Camera-type eye (tissue), 1 donor: ENCODE data around the gene PDE6C. TPM values are rescaled to one million over a fixed set of nuclear protein-coding genes. Genes with fewer than 3 reads are reported as not detected.

Experiments
- total RNA-seq: library from RNA; depleted of rRNA; stranded (reverse); fragments of >200 nt; gene quantifications from one replicate; pipeline ENCODE4 v1.2.3, GENCODE V29; 2014

PDE6C gene
- 4.2 TPM for total RNA-seq

GRCh38 chr10:93612311-93612710, at the start of gene PDE6C:
Gene PDE6C (plus strand): TSS chr10:93612537. CDS start chr10:93612726, 189 bp downstream.

GRCh38 chr10:93566435-93567276, 45.7 kb upstream of the PDE6C start, which contains the start of gene FFAR4:
Gene FFAR4 (plus strand): TSS chr10:93566665. CDS start chr10:93566721, 56 bp downstream.

GRCh38 chr10:93601146-93601773, 11.1 kb upstream of the PDE6C start, which contains the start of gene RBP4:
Gene RBP4 (minus strand): TSS chr10:93601235. CDS start chr10:93601028, 207 bp downstream.

GRCh38 chr10:93702210-93703001, 90.1 kb downstream of the PDE6C start, which contains the start of gene FRA10AC1:
Gene FRA10AC1 (minus strand): TSS chr10:93702592. CDS start chr10:93700106, 2,486 bp downstream.

Other genes with a start within 250 kb of the PDE6C start
- 59.4 TPM for gene MYOF, start 130.2 kb upstream of the PDE6C start, total RNA-seq
- gene CEP55, start 115.9 kb upstream of the PDE6C start, total RNA-seq: 7.3 TPM
- gene FFAR4, start 45.9 kb upstream of the PDE6C start, total RNA-seq: not detected
- gene RBP4, start 11.3 kb upstream of the PDE6C start, total RNA-seq: 7.0 TPM
- 40.8 TPM for gene FRA10AC1, start 90.1 kb downstream of the PDE6C start, total RNA-seq
- gene LGI1, start 145.4 kb downstream of the PDE6C start, total RNA-seq: 12.0 TPM